IMR-90 (cell line): ENCODE measurements around the gene EME2. TPM values are rescaled to one million over a fixed set of nuclear protein-coding genes. Genes with fewer than 3 reads are reported as not detected.

ENCODE experiments used
- ATAC-seq: fragments of 200-7000 bp; cut with Tn5 transposase; 2 replicates; pipeline ENCODE4 v1.9.1; 2020; ENCODE audit warnings: low read depth, mild to moderate bottlenecking, moderate library complexity
- BruUV-seq: library from RNA; stranded (reverse); fragments of 400-500 nt; replicated peaks from 2 replicates; lab custom pipeline; 2021; lab: Mats Ljungman, UMichigan
- CTCF ChIA-PET: fragments of 300-600 bp; formaldehyde crosslinking; extraction: SDS; loops from one replicate; lab custom pipeline; 2021; ENCODE audit warnings: antibody characterized with exemption; lab: Yijun Ruan, JAX
- POLR2A ChIA-PET: fragments of 300-600 bp; sonication (Branson Sonifier 250); formaldehyde crosslinking; loops from one replicate; lab custom pipeline; 2022; ENCODE audit warnings: antibody characterized with exemption; ENCODE audit not compliant: unreplicated experiment; lab: Charles Lee
- DNase-seq: peaks from one replicate; pipeline ENCODE4 v3.0.0; 2013
- H2AFZ ChIP-seq: replicated peaks from 2 replicates; pipeline ENCODE3; 2013; ENCODE audit warnings: low read length, mild to moderate bottlenecking; ENCODE audit not compliant: poor library complexity
- H2AK5ac ChIP-seq: 2 replicates; pipeline ENCODE4 v1.6.1; 2013; ENCODE audit warnings: low read depth, low read length, inconsistent platforms
- H2AK9ac ChIP-seq: replicated peaks from 2 replicates; pipeline ENCODE3; 2013; ENCODE audit warnings: mild to moderate bottlenecking, low read depth, low read length, moderate library complexity; ENCODE audit not compliant: poor library complexity
- H2BK120ac ChIP-seq: 2 replicates; pipeline ENCODE4 v1.6.1; 2013; ENCODE audit warnings: low read depth, low read length, inconsistent platforms
- H2BK15ac ChIP-seq: 3 replicates; pipeline ENCODE4 v1.6.1; 2013; ENCODE audit warnings: low read depth, low read length, inconsistent platforms
- H2BK20ac ChIP-seq: 2 replicates; pipeline ENCODE4 v1.6.1; 2013; ENCODE audit warnings: low read depth, mild to moderate bottlenecking, inconsistent platforms, low read length, moderate library complexity
- H2BK5ac ChIP-seq: 2 replicates; pipeline ENCODE4 v1.6.1; 2013; ENCODE audit warnings: mild to moderate bottlenecking, low read depth, low read length, inconsistent platforms; ENCODE audit not compliant: poor library complexity, severe bottlenecking
- H3K14ac ChIP-seq: replicated peaks from 2 replicates; pipeline ENCODE4 v1.6.1; 2013; ENCODE audit warnings: low read depth, low read length, inconsistent platforms
- H3K18ac ChIP-seq: 2 replicates; pipeline ENCODE4 v1.6.1; 2013; ENCODE audit warnings: low read depth, low read length, control low read depth
- H3K23ac ChIP-seq: 2 replicates; pipeline ENCODE4 v1.6.1; 2013; ENCODE audit warnings: low read depth, low read length, inconsistent platforms
- H3K27ac ChIP-seq: 2 replicates; pipeline ENCODE4 v1.5.1; 2013; ENCODE audit warnings: mild to moderate bottlenecking, control low read depth, low read length; ENCODE audit not compliant: insufficient read depth
- H3K27me3 ChIP-seq: 2 replicates; pipeline ENCODE4 v1.6.1; 2013; ENCODE audit warnings: low read length; ENCODE audit not compliant: control insufficient read depth, insufficient read depth
- H3K36me3 ChIP-seq: 2 replicates; pipeline ENCODE4 v1.6.1; 2013; ENCODE audit warnings: low read length, mixed read lengths; ENCODE audit not compliant: control insufficient read depth, insufficient read depth
- H3K4ac ChIP-seq: 2 replicates; pipeline ENCODE4 v1.6.1; 2013; ENCODE audit warnings: low read depth, low read length, inconsistent platforms
- H3K4me1 ChIP-seq: 2 replicates; pipeline ENCODE4 v1.6.1; 2013; ENCODE audit warnings: low read length, mixed read lengths; ENCODE audit not compliant: control insufficient read depth, insufficient read depth
- H3K4me2 ChIP-seq: 2 replicates; pipeline ENCODE4 v1.6.1; 2013; ENCODE audit warnings: low read depth, mild to moderate bottlenecking, control low read depth, low read length, moderate library complexity
- H3K4me3 ChIP-seq: 2 replicates; pipeline ENCODE4 v1.5.1; 2013; ENCODE audit warnings: low read depth, mild to moderate bottlenecking, control low read depth, low read length, moderate library complexity; ENCODE audit not compliant: insufficient read depth
- H3K56ac ChIP-seq: 2 replicates; pipeline ENCODE4 v1.6.1; 2013; ENCODE audit warnings: low read length, inconsistent platforms; ENCODE audit not compliant: insufficient read depth; ENCODE audit errors: extremely low read depth
- H3K79me1 ChIP-seq, 2 experiments: 2 replicates each; pipeline ENCODE4 v1.6.1; 2013; ENCODE audit warnings: low read length in 2 of 2, inconsistent platforms in 1 of 2, low read depth in 1 of 2
- H3K9ac ChIP-seq: 2 replicates; pipeline ENCODE4 v1.6.1; 2013; ENCODE audit warnings: low read depth, low read length, control low read depth
- H3K9me1 ChIP-seq: 2 replicates; pipeline ENCODE4 v1.6.1; 2013; ENCODE audit warnings: low read length, inconsistent platforms; ENCODE audit not compliant: insufficient read depth
- H3K9me3 ChIP-seq: 2 replicates; pipeline ENCODE4 v1.6.1; 2013; ENCODE audit warnings: low read length; ENCODE audit not compliant: control insufficient read depth, insufficient read depth
- H4K20me1 ChIP-seq: 2 replicates; pipeline ENCODE4 v1.6.1; 2013; ENCODE audit warnings: low read length, inconsistent platforms; ENCODE audit not compliant: insufficient read depth
- H4K5ac ChIP-seq: 2 replicates; pipeline ENCODE4 v1.6.1; 2013; ENCODE audit warnings: mild to moderate bottlenecking, low read depth, low read length, control low read depth
- H4K8ac ChIP-seq, 2 experiments: 2 replicates each; pipeline ENCODE4 v1.6.1; 2013; ENCODE audit warnings: low read depth in 2 of 2, low read length in 2 of 2, control low read depth in 1 of 2, inconsistent platforms in 1 of 2
- H4K91ac ChIP-seq: 2 replicates; pipeline ENCODE4 v1.6.1; 2013; ENCODE audit warnings: low read depth, low read length, inconsistent platforms; ENCODE audit not compliant: insufficient read depth
- BHLHE40 ChIP-seq: fragments of 150-350 bp; IDR thresholded peaks from 2 replicates; pipeline ENCODE4 v1.6.1; 2016; ENCODE audit warnings: mild to moderate bottlenecking, low read depth, low read length
- CHD1 ChIP-seq: IDR thresholded peaks from 2 replicates; pipeline ENCODE4 v1.6.1; 2012; ENCODE audit warnings: low read depth, low read length, improper control_type of control experiment
- FOS ChIP-seq: fragments of 150-350 bp; IDR thresholded peaks from 2 replicates; pipeline ENCODE4 v1.6.1; 2016; ENCODE audit warnings: low read depth, low read length
- MXI1 ChIP-seq: IDR thresholded peaks from 2 replicates; pipeline ENCODE4 v1.6.1; 2012; ENCODE audit warnings: low read depth, mild to moderate bottlenecking, low read length, moderate library complexity, borderline replicate concordance
- NFE2L2 ChIP-seq: fragments of 150-350 bp; IDR thresholded peaks from 2 replicates; pipeline ENCODE4 v1.6.1; 2016; ENCODE audit warnings: low read depth, mild to moderate bottlenecking, low read length
- SMC3 ChIP-seq: fragments of 150-350 bp; IDR thresholded peaks from 2 replicates; pipeline ENCODE4 v1.6.1; 2016; ENCODE audit warnings: low read depth, mild to moderate bottlenecking, antibody characterized with exemption, low read length, moderate library complexity
- WGBS, 2 experiments: methylation state at CpG; one replicate each; pipeline versions ENCODE4 v1.1.5 to v1.1.7; 2013; ENCODE audit warnings: missing lambda C conversion rate in 2 of 2; ENCODE audit not compliant: insufficient read length in 1 of 2; ENCODE audit errors: extremely low coverage in 2 of 2; 5-methylcytosine and 5-hydroxymethylcytosine counted together
- dilution Hi-C: fragments of 300-500 bp; cut with HindIII; formaldehyde crosslinking; loops from one replicate; pipeline ENCODE4 v1.14.3; 2018; ENCODE audit warnings: low sequenced_read_pairs; ENCODE audit not compliant: unreplicated experiment
- in situ Hi-C: fragments of 300-500 bp; cut with MboI; formaldehyde crosslinking; loops from 3 replicates; pipeline ENCODE4 v1.14.3; 2019; ENCODE audit warnings: low sequenced_read_pairs, inconsistent platforms, mixed read lengths
- intact Hi-C: fragments of 100-400 bp; cut with micrococcal nuclease; formaldehyde crosslinking; loops from 2 replicates; pipeline ENCODE4 v1.10.0; 2022
- polyA plus RNA-seq, 3 experiments: library from polyadenylated mRNA; depleted of rRNA; stranded (reverse); fragments of >200 nt; gene quantifications; 2 replicates each; pipeline ENCODE4 v1.2.3, GENCODE V29; 2012; ENCODE audit warnings: low replicate concordance in 1 of 3
- total RNA-seq: library from RNA; depleted of rRNA; stranded (reverse); fragments of >200 nt; gene quantifications from 2 replicates; pipeline ENCODE4 v1.2.3, GENCODE V29; 2012
- TF ChIP-seq, protein P1 (sequence below): fragments of 150-350 bp; IDR thresholded peaks from 2 replicates; pipeline ENCODE4 v1.6.1; 2017; ENCODE audit warnings: mild to moderate bottlenecking, antibody characterized with exemption, low read length, low read depth
- TF ChIP-seq, protein P2 (sequence below): conservative IDR thresholded peaks from 2 replicates; pipeline ENCODE4 v1.5.1; 2012; ENCODE audit warnings: mild to moderate bottlenecking, low read depth, low read length, improper control_type of control experiment

Gene EME2
- total and polyA plus RNA-seq, 2 of the 4 experiments (the other 2 are of a cell fraction) = 1.3 to 9.6 TPM

DNA sequence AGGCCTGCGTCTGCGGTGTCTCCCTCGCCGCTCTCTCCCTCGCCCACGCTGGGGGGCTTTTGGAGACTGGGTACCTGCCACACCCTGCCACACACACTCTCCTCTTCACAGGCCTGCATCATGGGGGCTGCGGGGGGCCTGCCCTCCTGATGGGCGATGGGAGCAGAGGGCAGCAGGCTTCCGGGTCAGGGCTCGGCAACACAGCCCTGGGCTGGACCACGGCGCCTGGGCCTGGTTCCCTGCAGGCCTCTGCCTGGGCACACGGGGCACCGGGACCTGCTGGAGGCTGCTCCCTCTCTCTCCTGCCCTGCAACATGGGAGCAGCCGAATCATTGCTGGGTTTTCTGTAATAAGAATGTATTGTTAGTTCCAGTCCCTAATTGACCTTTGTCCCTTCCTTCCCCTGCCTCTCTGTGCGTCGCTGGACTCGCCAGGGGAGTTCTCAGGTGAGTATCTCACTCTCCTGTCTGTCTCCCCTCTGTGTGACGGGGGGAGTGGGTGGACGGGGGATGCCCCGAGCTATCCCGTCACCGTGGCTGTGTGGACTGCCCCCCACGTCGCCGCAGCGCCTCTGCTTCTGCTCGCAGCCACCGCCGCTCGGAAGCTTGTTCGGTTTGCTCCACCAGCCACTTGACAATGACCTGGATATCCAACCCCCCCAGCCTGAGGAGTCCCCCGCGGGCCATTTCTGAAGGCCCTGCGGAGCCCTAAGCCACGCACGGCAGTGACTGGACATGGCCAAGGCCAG is 14.7 kb upstream of the EME2 start:
- H4K8ac ChIP-seq = no peak overlapping the region
- H3K9ac ChIP-seq = no peak overlapping the region
- H3K9me1 ChIP-seq = no peaks in the 10 kb centered on the region
- no peak overlapping the region for H3K23ac ChIP-seq
- no peak overlapping the region for H2BK5ac ChIP-seq
- H3K4me3 ChIP-seq = no peak overlapping the region
- intact Hi-C loops (no loop called here), dilution Hi-C loops (no loop called here), in situ Hi-C loops (no loop called here)
- H2BK120ac ChIP-seq = no peak overlapping the region
- H2AK5ac ChIP-seq = no peak overlapping the region
- ATAC-seq = no peak
- H3K36me3 ChIP-seq = peaks cover 57% of the 10 kb centered on the region
- H3K27ac ChIP-seq = no peak overlapping the region
- BruUV-seq = no TSS peak
- ChIA-PET POLR2A (no interaction called here), CTCF (no interaction called here)
- H3K4me2 ChIP-seq = no peak overlapping the region
- H2AK9ac ChIP-seq = no peak overlapping the region
- DNase-seq = no peak
- H3K4me1 ChIP-seq = no peaks in the 10 kb centered on the region
- H3K27me3 ChIP-seq = no peaks in the 10 kb centered on the region
- TF ChIP-seq BHLHE40 = no peak
- TF ChIP-seq, protein P1, sequence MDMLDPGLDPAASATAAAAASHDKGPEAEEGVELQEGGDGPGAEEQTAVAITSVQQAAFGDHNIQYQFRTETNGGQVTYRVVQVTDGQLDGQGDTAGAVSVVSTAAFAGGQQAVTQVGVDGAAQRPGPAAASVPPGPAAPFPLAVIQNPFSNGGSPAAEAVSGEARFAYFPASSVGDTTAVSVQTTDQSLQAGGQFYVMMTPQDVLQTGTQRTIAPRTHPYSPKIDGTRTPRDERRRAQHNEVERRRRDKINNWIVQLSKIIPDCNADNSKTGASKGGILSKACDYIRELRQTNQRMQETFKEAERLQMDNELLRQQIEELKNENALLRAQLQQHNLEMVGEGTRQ = no peak
- TF ChIP-seq MXI1 = no peak
- TF ChIP-seq, protein P2, sequence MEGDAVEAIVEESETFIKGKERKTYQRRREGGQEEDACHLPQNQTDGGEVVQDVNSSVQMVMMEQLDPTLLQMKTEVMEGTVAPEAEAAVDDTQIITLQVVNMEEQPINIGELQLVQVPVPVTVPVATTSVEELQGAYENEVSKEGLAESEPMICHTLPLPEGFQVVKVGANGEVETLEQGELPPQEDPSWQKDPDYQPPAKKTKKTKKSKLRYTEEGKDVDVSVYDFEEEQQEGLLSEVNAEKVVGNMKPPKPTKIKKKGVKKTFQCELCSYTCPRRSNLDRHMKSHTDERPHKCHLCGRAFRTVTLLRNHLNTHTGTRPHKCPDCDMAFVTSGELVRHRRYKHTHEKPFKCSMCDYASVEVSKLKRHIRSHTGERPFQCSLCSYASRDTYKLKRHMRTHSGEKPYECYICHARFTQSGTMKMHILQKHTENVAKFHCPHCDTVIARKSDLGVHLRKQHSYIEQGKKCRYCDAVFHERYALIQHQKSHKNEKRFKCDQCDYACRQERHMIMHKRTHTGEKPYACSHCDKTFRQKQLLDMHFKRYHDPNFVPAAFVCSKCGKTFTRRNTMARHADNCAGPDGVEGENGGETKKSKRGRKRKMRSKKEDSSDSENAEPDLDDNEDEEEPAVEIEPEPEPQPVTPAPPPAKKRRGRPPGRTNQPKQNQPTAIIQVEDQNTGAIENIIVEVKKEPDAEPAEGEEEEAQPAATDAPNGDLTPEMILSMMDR = no peak
- TF ChIP-seq CHD1 = no peak
- no peak for TF ChIP-seq SMC3
- no peak for TF ChIP-seq FOS
- no peak for TF ChIP-seq NFE2L2
- no peak overlapping the region for H4K91ac ChIP-seq
- H3K9me3 ChIP-seq = no peaks in the 10 kb centered on the region
- H3K56ac ChIP-seq = no peak overlapping the region
- WGBS, 2 experiments = 95% methylated on average over 11 of the region's 37 CpGs; no CpG with 5 or more reads in 1 of the 2 experiments
- 0 out of 4 replicates have a peak, but pooled peaks cover 0 to 6% of the 10 kb centered on the region in 2 experiments for H3K79me1 ChIP-seq
- H4K20me1 ChIP-seq = peaks cover 2% of the 10 kb centered on the region; the same call in 1 of the 2 replicates
- H2BK15ac ChIP-seq = no peak overlapping the region
- no peak overlapping the region for H2AFZ ChIP-seq
- no peak overlapping the region for H4K5ac ChIP-seq
- H2BK20ac ChIP-seq = no peak overlapping the region
- no peak overlapping the region for H3K4ac ChIP-seq
- H3K14ac ChIP-seq = no peak overlapping the region
- no peak overlapping the region for H3K18ac ChIP-seq
